Progenitor cell of endocrine pancreas (in vitro differentiated cells): ENCODE measurements around the gene SREBF2. TPM values are rescaled to one million over a fixed set of nuclear protein-coding genes. Genes with fewer than 3 reads are reported as not detected.
"Not testable (repeated sequence)": the region's sequence is repeated elsewhere in the genome, so short reads cannot be mapped to it uniquely, and the experiment has no call there.

Experiments used
- DNase-seq: peaks from one replicate; pipeline ENCODE4 v3.0.0; 2021; ENCODE audit warnings: low spot score; ENCODE audit not compliant: unreplicated experiment
- H3K27ac Mint-ChIP-seq: 2 replicates; pipeline ENCODE4 v1.8.0; 2021; ENCODE audit warnings: mild to moderate bottlenecking, moderate library complexity, mixed read lengths
- H3K27me3 Mint-ChIP-seq: 2 replicates; pipeline ENCODE4 v1.8.0; 2021; ENCODE audit warnings: mixed read lengths
- H3K36me3 Mint-ChIP-seq: 2 replicates; pipeline ENCODE4 v1.8.0; 2022; ENCODE audit warnings: mixed read lengths; ENCODE audit not compliant: insufficient read depth
- H3K4me1 Mint-ChIP-seq: 2 replicates; pipeline ENCODE4 v1.8.0; 2021; ENCODE audit warnings: low read depth, mixed read lengths
- H3K4me3 Mint-ChIP-seq: 2 replicates; pipeline ENCODE4 v1.8.0; 2021; ENCODE audit warnings: low read depth, mild to moderate bottlenecking, moderate library complexity, mixed read lengths
- H3K9me3 Mint-ChIP-seq: 2 replicates; pipeline ENCODE4 v1.8.0; 2021; ENCODE audit warnings: low read depth, mixed read lengths
- CTCF ChIP-seq: fragments of 200-600 bp; sonication (generic); IDR thresholded peaks from one replicate; pipeline ENCODE4 v1.5.0; 2021; ENCODE audit warnings: antibody characterized with exemption, mild to moderate bottlenecking; ENCODE audit not compliant: unreplicated experiment
- total RNA-seq: library from RNA; stranded (reverse); gene quantifications from 2 replicates; pipeline ENCODE4 v1.2.1, GENCODE V29; 2021

Gene SREBF2
- total RNA-seq, 1 donor from 2014 or later: 156 TPM

- Mint-ChIP-seq H3K4me1 (peaks cover 6% of the 10 kb centered on the region), H3K4me3 (no peak overlapping the region), H3K27ac (no peak overlapping the region), H3K27me3 (no peaks in the 10 kb centered on the region), H3K9me3 (no peaks in the 10 kb centered on the region), H3K36me3 (peaks cover 6% of the 10 kb centered on the region)
- DNase-seq: no peak
- no peak for TF ChIP-seq CTCF
Observed at GRCh38 chr22:41863472-41863871, 30.6 kb downstream of the SREBF2 start.

- no peak for TF ChIP-seq CTCF
- no peak for DNase-seq
- Mint-ChIP-seq H3K9me3 (no peaks in the 10 kb centered on the region), H3K27ac (no peak overlapping the region), H3K4me1 (peaks cover under 1% of the 10 kb centered on the region), H3K36me3 (peaks cover 13% of the 10 kb centered on the region), H3K4me3 (no peak overlapping the region), H3K27me3 (no peaks in the 10 kb centered on the region)
Observed at GRCh38 chr22:41868556-41868955, 35.7 kb downstream of the SREBF2 start.

DNA sequence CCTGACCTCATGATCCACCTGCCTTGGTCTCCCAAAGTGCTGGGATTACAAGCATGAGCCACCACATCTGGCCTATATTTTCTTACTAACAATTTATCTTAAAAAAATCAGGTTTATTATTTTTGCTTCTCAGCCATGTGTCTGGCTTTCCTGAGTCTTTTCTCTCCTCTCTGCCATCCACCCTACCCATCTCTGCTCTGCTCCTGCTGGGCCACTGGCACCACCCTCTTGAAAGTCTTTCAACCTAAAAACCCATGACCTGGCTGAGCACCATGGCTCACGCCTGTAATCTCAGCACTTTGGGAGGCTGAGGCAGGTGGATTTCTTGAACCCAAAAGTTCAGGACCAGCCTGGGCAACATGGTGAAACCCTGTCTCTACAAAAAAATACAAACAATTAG lies 37.2 kb downstream of the SREBF2 start:
- H3K4me3 Mint-ChIP-seq, H3K27ac Mint-ChIP-seq, H3K27me3 Mint-ChIP-seq, DNase-seq, H3K4me1 Mint-ChIP-seq, H3K9me3 Mint-ChIP-seq: not testable (repeated sequence)
- H3K36me3 Mint-ChIP-seq: peaks cover 15% of the 10 kb centered on the region

DNA sequence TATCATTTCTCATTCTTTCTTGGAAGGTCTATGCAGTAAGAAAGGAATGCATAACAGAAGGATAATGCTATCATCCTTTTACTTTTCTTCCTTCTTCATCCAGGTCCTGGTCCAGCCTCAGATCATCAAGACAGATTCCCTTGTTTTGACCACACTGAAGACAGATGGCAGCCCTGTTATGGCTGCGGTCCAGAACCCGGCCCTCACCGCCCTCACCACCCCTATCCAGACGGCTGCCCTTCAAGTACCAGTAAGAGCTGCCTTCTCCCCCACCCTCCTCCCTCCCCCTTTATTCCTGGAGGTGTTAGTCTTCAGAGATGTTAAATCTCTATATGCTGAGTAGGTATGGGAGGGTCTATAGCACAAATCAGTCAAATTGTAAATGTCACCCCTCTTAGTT lies 37.9 kb downstream of the SREBF2 start:
- Mint-ChIP-seq H3K9me3 (no peaks in the 10 kb centered on the region), H3K4me1 (no peaks in the 10 kb centered on the region), H3K27ac (no peak overlapping the region), H3K4me3 (no peak overlapping the region), H3K27me3 (no peaks in the 10 kb centered on the region), H3K36me3 (peaks cover 16% of the 10 kb centered on the region)
- DNase-seq: no peak
- no peak for TF ChIP-seq CTCF

- Mint-ChIP-seq H3K4me1 (no peaks in the 10 kb centered on the region), H3K4me3 (no peak overlapping the region), H3K9me3 (no peaks in the 10 kb centered on the region), H3K27ac (peak overlapping the region; percentile 34), H3K36me3 (peaks cover 17% of the 10 kb centered on the region), H3K27me3 (no peaks in the 10 kb centered on the region)
- DNase-seq: no peak
- no peak for TF ChIP-seq CTCF
Observed at GRCh38 chr22:41873391-41873790, 40.5 kb downstream of the SREBF2 start.

GRCh38 chr22:41874090-41874489 lies 41.2 kb downstream of the SREBF2 start:
- TF ChIP-seq CTCF: no peak
- H3K27ac Mint-ChIP-seq: no peak overlapping the region
- no peak for DNase-seq
- H3K36me3 Mint-ChIP-seq: peaks cover 13% of the 10 kb centered on the region
- no peak overlapping the region for H3K4me3 Mint-ChIP-seq
- H3K4me1 Mint-ChIP-seq: no peaks in the 10 kb centered on the region
- no peaks in the 10 kb centered on the region for H3K9me3 Mint-ChIP-seq
- no peaks in the 10 kb centered on the region for H3K27me3 Mint-ChIP-seq
